K562 (cell line): Measurements from ENCODE around the gene MLLT11. TPM values are rescaled to one million over a fixed set of nuclear protein-coding genes. Genes with fewer than 3 reads are reported as not detected.

Experiments
- ATF4 ChIP-seq: fragments of 450-650 bp; formaldehyde crosslinking; IDR thresholded peaks from 2 replicates; pipeline ENCODE4 v1.4.0; 2022; ENCODE audit warnings: mild to moderate bottlenecking, moderate library complexity
- ATF7 ChIP-seq: fragments of 450-650 bp; IDR thresholded peaks from 2 replicates; pipeline ENCODE4 v1.7.1; 2014; ENCODE audit warnings: mild to moderate bottlenecking, moderate library complexity
- BCLAF1 ChIP-seq, 2 experiments: fragments of 450-650 bp in 1 of 2; IDR thresholded peaks; 2 replicates each; pipeline ENCODE4 v1.6.1; 2011 to 2017; ENCODE audit warnings: low read depth in 2 of 2, antibody characterized with exemption in 1 of 2, borderline replicate concordance in 1 of 2, low read length in 1 of 2, mild to moderate bottlenecking in 1 of 2, mixed read lengths in 1 of 2; ENCODE audit not compliant: control insufficient read depth in 1 of 2
- CXXC5 ChIP-seq: fragments of 250-450 bp; sonication (Bioruptor Pico); IDR thresholded peaks from 2 replicates; pipeline ENCODE4 v1.8.0; 2022; ENCODE audit warnings: inconsistent platforms, mild to moderate bottlenecking, moderate library complexity
- DIDO1 ChIP-seq: fragments of 450-650 bp; IDR thresholded peaks from 2 replicates; pipeline ENCODE4 v1.6.1; 2016; ENCODE audit warnings: low read depth, missing biosample characterization, missing genetic modification characterization
- FOXA3 ChIP-seq, 2 experiments: fragments of 450-650 bp in 1 of 2; sonication (generic) in 1 of 2; formaldehyde crosslinking; IDR thresholded peaks in 1 of 2; conservative IDR thresholded peaks in 1 of 2; 2 replicates each; pipeline versions ENCODE4 v1.4.0 to v1.8.0; 2020 to 2022; ENCODE audit warnings: mild to moderate bottlenecking in 2 of 2, missing genetic modification reagents in 1 of 2
- FOXK2 ChIP-seq, 2 experiments: fragments of 450-650 bp; IDR thresholded peaks in 1 of 2; conservative IDR thresholded peaks in 1 of 2; 2 replicates each; pipeline ENCODE4 v1.6.1; 2016; ENCODE audit warnings: low read depth in 2 of 2, mild to moderate bottlenecking in 1 of 2
- HNRNPL ChIP-seq: fragments of 200-400 bp; formaldehyde crosslinking; IDR thresholded peaks from 2 replicates; pipeline ENCODE4 v1.6.1; 2017; ENCODE audit warnings: low read depth, mild to moderate bottlenecking, low read length
- KLF10 ChIP-seq: fragments of 250-450 bp; sonication (Bioruptor Pico); IDR thresholded peaks from 2 replicates; pipeline ENCODE4 v1.6.1; 2021; ENCODE audit warnings: matching md5 sums
- KLF13 ChIP-seq: fragments of 450-650 bp; IDR thresholded peaks from 2 replicates; pipeline ENCODE4 v1.6.1; 2016; ENCODE audit warnings: missing genetic modification characterization, low read depth, mild to moderate bottlenecking, missing compliant biosample characterization, moderate library complexity, borderline replicate concordance
- NBN ChIP-seq: fragments of 450-650 bp; IDR thresholded peaks from 2 replicates; pipeline ENCODE4 v1.6.1; 2016; ENCODE audit warnings: low read depth, mild to moderate bottlenecking
- NCOR1 ChIP-seq: fragments of 450-650 bp; IDR thresholded peaks from 2 replicates; pipeline ENCODE4 v1.6.1; 2016; ENCODE audit warnings: mild to moderate bottlenecking, moderate library complexity
- POLR2H ChIP-seq: IDR thresholded peaks from 2 replicates; pipeline ENCODE4 v1.6.1; 2016; ENCODE audit warnings: missing genetic modification characterization, low read depth, mild to moderate bottlenecking, control low read depth, missing compliant biosample characterization, moderate library complexity
- PPARD ChIP-seq: fragments of 250-450 bp; sonication (Bioruptor Pico); IDR thresholded peaks from 2 replicates; pipeline ENCODE4 v1.8.0; 2022; ENCODE audit warnings: inconsistent platforms, mild to moderate bottlenecking, moderate library complexity
- PRPF4 ChIP-seq: fragments of 200-400 bp; formaldehyde crosslinking; IDR thresholded peaks from one replicate; pipeline ENCODE4 v1.6.1; 2017; ENCODE audit warnings: low read length, low read depth, mild to moderate bottlenecking; ENCODE audit not compliant: insufficient read depth, poor library complexity, severe bottlenecking
- SMARCB1 ChIP-seq: IDR thresholded peaks from 2 replicates; pipeline ENCODE4 v1.6.1; 2011; ENCODE audit warnings: improper control_type of control experiment, low read depth; ENCODE audit not compliant: insufficient read length
- SMARCE1 ChIP-seq: fragments of 450-650 bp; IDR thresholded peaks from 2 replicates; pipeline ENCODE4 v1.7.1; 2016; ENCODE audit warnings: mild to moderate bottlenecking
- SREBF1 ChIP-seq: fragments of 150-350 bp; IDR thresholded peaks from 2 replicates; pipeline ENCODE4 v1.6.1; 2014; ENCODE audit warnings: antibody characterized with exemption, low read depth, low read length, borderline replicate concordance
- ZNF507 ChIP-seq: conservative IDR thresholded peaks from 2 replicates; pipeline ENCODE4 v1.6.1; 2017; ENCODE audit warnings: missing genetic modification characterization, missing compliant biosample characterization
- polyA plus RNA-seq, 8 experiments: library from polyadenylated mRNA; depleted of rRNA in 4 of 8; stranded (reverse) in 5 of 8; unstranded in 3 of 8; fragments of >200 nt; fragmentation: Nextera tagmentation in 2 of 8; fragmentation: Illumina TruSeq in 1 of 8; extraction: Ambion mirVana in 2 of 8; extraction: Trizol in 1 of 8; gene quantifications; 2 replicates each; pipeline versions ENCODE4 v1.2.1 to v1.2.3, GENCODE V29; 2011 to 2014; ENCODE audit warnings: inconsistent platforms in 1 of 8, missing spikeins in 1 of 8
- total RNA-seq, 7 experiments: library from RNA; depleted of rRNA in 6 of 7; stranded (reverse); fragments of >200 nt in 6 of 7; fragmentation: Illumina TruSeq in 2 of 7; extraction: Trizol in 2 of 7; gene quantifications; 2 replicates each; pipeline versions ENCODE4 v1.2.1 to v1.2.3, GENCODE V29; 2011 to 2021; ENCODE audit warnings: low replicate concordance in 1 of 7
- TF ChIP-seq, protein P1 (sequence below): fragments of 250-450 bp; sonication (Bioruptor Pico); IDR thresholded peaks from 2 replicates; pipeline ENCODE4 v1.5.0; 2020; ENCODE audit warnings: mild to moderate bottlenecking, borderline replicate concordance

MLLT11 gene
- total and polyA plus RNA-seq, 9 of the 15 experiments (the other 6 are each of a cell fraction or from before 2014, with no cell fraction given) = 12.1 to 91.0 (median 22.0) TPM

- TF ChIP-seq KLF13 (no peak), DIDO1 (tag) (no peak), BCLAF1 (IDR thresholded peaks at IDR 0.05; ENCODE audit: borderline replicate concordance in 1 of 2, control insufficient read depth in 1 of 2, low read depth in 2 of 2, low read length in 1 of 2) (no peak), FOXA3 (CRISPR knock-in tag; conservative IDR thresholded peaks at IDR 0.05 in 1 of 2, IDR thresholded peaks at IDR 0.05 in 1 of 2) (0 out of 4 replicates have a peak, but pooled peaks of 1 of the 2 experiments have one; percentile 30), SMARCE1 (no peak), NBN (no peak), SMARCB1 (no peak), ZNF507 (tag) (no peak), POLR2H (tag) (no peak), PPARD (CRISPR knock-in tag) (no peak), PRPF4 (no peak), NCOR1 (no peak), ATF7 (no peak), KLF10 (CRISPR knock-in tag) (no peak), FOXK2 (conservative IDR thresholded peaks at IDR 0.05 in 1 of 2, IDR thresholded peaks at IDR 0.05 in 1 of 2; ENCODE audit: low read depth in 2 of 2) (no peak), HNRNPL (0 out of 2 replicates have a peak, but pooled peaks have one; percentile 63), CXXC5 (CRISPR knock-in tag) (no peak), ATF4 (CRISPR knock-in tag) (no peak), SREBF1 (no peak)
- TF ChIP-seq, protein P1, sequence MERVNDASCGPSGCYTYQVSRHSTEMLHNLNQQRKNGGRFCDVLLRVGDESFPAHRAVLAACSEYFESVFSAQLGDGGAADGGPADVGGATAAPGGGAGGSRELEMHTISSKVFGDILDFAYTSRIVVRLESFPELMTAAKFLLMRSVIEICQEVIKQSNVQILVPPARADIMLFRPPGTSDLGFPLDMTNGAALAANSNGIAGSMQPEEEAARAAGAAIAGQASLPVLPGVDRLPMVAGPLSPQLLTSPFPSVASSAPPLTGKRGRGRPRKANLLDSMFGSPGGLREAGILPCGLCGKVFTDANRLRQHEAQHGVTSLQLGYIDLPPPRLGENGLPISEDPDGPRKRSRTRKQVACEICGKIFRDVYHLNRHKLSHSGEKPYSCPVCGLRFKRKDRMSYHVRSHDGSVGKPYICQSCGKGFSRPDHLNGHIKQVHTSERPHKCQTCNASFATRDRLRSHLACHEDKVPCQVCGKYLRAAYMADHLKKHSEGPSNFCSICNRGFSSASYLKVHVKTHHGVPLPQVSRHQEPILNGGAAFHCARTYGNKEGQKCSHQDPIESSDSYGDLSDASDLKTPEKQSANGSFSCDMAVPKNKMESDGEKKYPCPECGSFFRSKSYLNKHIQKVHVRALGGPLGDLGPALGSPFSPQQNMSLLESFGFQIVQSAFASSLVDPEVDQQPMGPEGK = no peak
Measured at GRCh38 chr1:151047925-151048644, 12.1 kb upstream of the MLLT11 start (continued).
